ENCODE results near the gene BIVM.

The BIVM gene

GRCh38 chr13:102772042-102772425, 26.9 kb upstream of the BIVM start:
- TF ChIP-seq ZBTB7A (IDR thresholded peaks at IDR 0.05; ENCODE audit: low read depth) = no peak

DNA sequence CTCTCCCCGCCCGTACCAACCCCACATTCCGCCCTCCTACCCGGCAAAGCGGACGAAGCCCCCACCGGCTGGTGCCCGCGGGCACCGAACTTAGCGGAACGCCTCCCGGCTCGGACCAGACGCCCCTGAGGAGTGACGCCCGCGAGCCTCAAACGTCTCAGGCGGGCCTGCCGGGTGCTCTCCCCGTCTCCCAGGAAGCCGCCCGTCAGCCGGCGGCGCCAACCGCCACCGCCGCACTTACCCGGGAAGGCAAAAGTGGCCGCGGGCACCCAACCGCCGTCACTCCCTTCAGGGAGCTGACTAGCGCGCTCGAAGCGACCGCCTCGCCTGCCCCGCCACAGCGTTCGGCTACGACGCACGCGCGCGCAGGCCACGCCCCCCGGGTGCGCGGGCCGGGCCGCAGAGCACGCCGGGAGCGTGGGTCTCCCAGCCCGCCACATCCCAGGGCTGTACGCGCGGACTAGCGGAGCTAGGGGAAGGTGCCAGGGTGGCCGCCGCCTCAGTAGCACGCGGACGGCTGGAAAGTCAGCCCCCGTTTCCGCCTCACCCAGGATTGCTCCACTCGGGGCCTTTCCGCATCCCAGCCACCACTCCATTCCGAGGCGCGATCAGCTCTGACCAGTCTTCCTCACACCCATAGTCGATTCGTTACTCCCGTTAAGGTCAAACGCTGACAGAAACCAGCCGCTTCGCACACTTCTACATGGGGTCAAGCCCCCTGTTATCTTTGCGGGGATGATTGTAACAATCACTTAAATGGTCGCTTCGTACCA, 25.3 kb upstream of the BIVM start, which contains the start of gene TEX30:
TEX30 (minus strand) TSS at position 346 of the 773 bp plus-strand sequence. CDS start 3,760 bp downstream, outside the sequence.
- TF ChIP-seq FOXM1 (IDR thresholded peaks at IDR 0.05; ENCODE audit: borderline replicate concordance, low read depth) = no peak
- peak; percentile 27; the same call in 1 of the 2 replicates for TF ChIP-seq REST (IDR thresholded peaks at IDR 0.05; ENCODE audit: low read depth)
- 0 out of 2 replicates have a peak, but pooled peaks have one; percentile 12 for TF ChIP-seq EGR1 (IDR thresholded peaks at IDR 0.05)
- TF ChIP-seq ZBTB7A (IDR thresholded peaks at IDR 0.05; ENCODE audit: low read depth) = peak; percentile 86; the same call in 1 of the 2 replicates
- peak; percentile 96 for TF ChIP-seq MAX (IDR thresholded peaks at IDR 0.05)
- TF ChIP-seq YY1 (IDR thresholded peaks at IDR 0.05; ENCODE audit: low read depth) = peak; percentile 67
- TF ChIP-seq TCF12 (IDR thresholded peaks at IDR 0.05; ENCODE audit: low read depth) = peak; percentile 41; the same call in 1 of the 2 replicates
- peak; percentile 10; the same call in 1 of the 2 replicates for TF ChIP-seq EP300 (IDR thresholded peaks at IDR 0.05; ENCODE audit: borderline replicate concordance)
- 0 out of 2 replicates have a peak, but pooled peaks have one; percentile 3 for TF ChIP-seq USF1 (IDR thresholded peaks at IDR 0.05)
- TF ChIP-seq CEBPB (IDR thresholded peaks at IDR 0.05) = no peak
- TF ChIP-seq TAF1 (IDR thresholded peaks at IDR 0.05; ENCODE audit: low read depth) = peak; percentile 84
- TF ChIP-seq CREB1 (IDR thresholded peaks at IDR 0.05; ENCODE audit: low read depth) = no peak
- no peak for TF ChIP-seq TEAD4 (IDR thresholded peaks at IDR 0.05)
- TF ChIP-seq RAD21 (IDR thresholded peaks at IDR 0.05; ENCODE audit: low read depth) = no peak
- no peak for TF ChIP-seq NFIC (IDR thresholded peaks at IDR 0.05)

- TF ChIP-seq CEBPB (IDR thresholded peaks at IDR 0.05) = no peak
- no peak for TF ChIP-seq ZBTB7A (IDR thresholded peaks at IDR 0.05; ENCODE audit: low read depth)
- TF ChIP-seq EP300 (IDR thresholded peaks at IDR 0.05; ENCODE audit: borderline replicate concordance) = no peak
- no peak for TF ChIP-seq EGR1 (IDR thresholded peaks at IDR 0.05)
- TF ChIP-seq TCF12 (IDR thresholded peaks at IDR 0.05; ENCODE audit: low read depth) = no peak
- TF ChIP-seq USF1 (IDR thresholded peaks at IDR 0.05) = no peak
- TF ChIP-seq TAF1 (IDR thresholded peaks at IDR 0.05; ENCODE audit: low read depth) = no peak
- TF ChIP-seq REST (IDR thresholded peaks at IDR 0.05; ENCODE audit: low read depth) = no peak
- TF ChIP-seq MAX (IDR thresholded peaks at IDR 0.05) = no peak
Observed at GRCh38 chr13:102774214-102774568, 24.7 kb upstream of the BIVM start.

- no peak for TF ChIP-seq USF1 (IDR thresholded peaks at IDR 0.05)
- TF ChIP-seq EP300 (IDR thresholded peaks at IDR 0.05; ENCODE audit: borderline replicate concordance) = no peak
- no peak for TF ChIP-seq CREB1 (IDR thresholded peaks at IDR 0.05; ENCODE audit: low read depth)
- TF ChIP-seq CEBPB (IDR thresholded peaks at IDR 0.05) = no peak
- TF ChIP-seq YY1 (IDR thresholded peaks at IDR 0.05; ENCODE audit: low read depth) = no peak
- no peak for TF ChIP-seq TEAD4 (IDR thresholded peaks at IDR 0.05)
- no peak for TF ChIP-seq FOXM1 (IDR thresholded peaks at IDR 0.05; ENCODE audit: borderline replicate concordance, low read depth)
- TF ChIP-seq REST (IDR thresholded peaks at IDR 0.05; ENCODE audit: low read depth) = no peak
- TF ChIP-seq EGR1 (IDR thresholded peaks at IDR 0.05) = no peak
- TF ChIP-seq ZBTB7A (IDR thresholded peaks at IDR 0.05; ENCODE audit: low read depth) = no peak
- no peak for TF ChIP-seq RAD21 (IDR thresholded peaks at IDR 0.05; ENCODE audit: low read depth)
- no peak for TF ChIP-seq TCF12 (IDR thresholded peaks at IDR 0.05; ENCODE audit: low read depth)
- TF ChIP-seq MAX (IDR thresholded peaks at IDR 0.05) = no peak
- no peak for TF ChIP-seq NFIC (IDR thresholded peaks at IDR 0.05)
- no peak for TF ChIP-seq TAF1 (IDR thresholded peaks at IDR 0.05; ENCODE audit: low read depth)
Observed at GRCh38 chr13:102774591-102775520, 24.1 kb upstream of the BIVM start.
